ENCODE measurements around the gene NEDD1.

The NEDD1 gene

GRCh38 chr12:96906849-96907670 is at the start of gene NEDD1:
Gene NEDD1, plus strand, starts transcription at chr12:96907257. Its CDS starts 2,503 bp downstream, at chr12:96909760.
- Histone ChIP-seq H3K4me2 (peak within 1 kb of the TSS; percentile 91), H3K27ac (peak within 1 kb of the TSS; percentile 92), H3K4me3 (peak within 1 kb of the TSS; percentile 91)

GRCh38 chr12:96858162-96858561 is 48.9 kb upstream of the NEDD1 start:
- peaks cover 22% of the 10 kb centered on the region for H3K9me3 ChIP-seq
- TF ChIP-seq Cebpa-rat (IDR thresholded peaks at IDR 0.05) = no peak
- H3K4me2 ChIP-seq = no peak overlapping the region
- H4K20me1 ChIP-seq = no peaks in the 10 kb centered on the region
- H3K27me3 ChIP-seq = no peaks in the 10 kb centered on the region
- no peak overlapping the region for H3K9ac ChIP-seq
- no peaks in the 10 kb centered on the region for H3K36me3 ChIP-seq
- no peaks in the 10 kb centered on the region for H3K4me1 ChIP-seq
- H3K4me3 ChIP-seq = no peak overlapping the region
- H3K27ac ChIP-seq = no peak overlapping the region

More at GRCh38 chr12:96906849-96907670, at the start of gene NEDD1:
- Histone ChIP-seq H3K4me1 (peaks cover 47% of the 10 kb centered on the region), H3K36me3 (peaks cover 4% of the 10 kb centered on the region; the same call in 1 of the 2 replicates), H3K9ac (peak within 1 kb of the TSS; percentile 92), H3K27me3 (no peaks in the 10 kb centered on the region), H3K9me3 (no peaks in the 10 kb centered on the region), H4K20me1 (0 out of 2 replicates have a peak, but pooled peaks cover 6% of the 10 kb centered on the region)
- no peak for TF ChIP-seq Cebpa-rat (IDR thresholded peaks at IDR 0.05)

- Histone ChIP-seq H3K9ac (no peak overlapping the region), H3K4me2 (no peak overlapping the region), H3K4me1 (no peaks in the 10 kb centered on the region), H4K20me1 (no peaks in the 10 kb centered on the region), H3K4me3 (no peak overlapping the region), H3K27ac (no peak overlapping the region), H3K36me3 (no peaks in the 10 kb centered on the region), H3K27me3 (no peaks in the 10 kb centered on the region), H3K9me3 (peaks cover 14% of the 10 kb centered on the region)
- no peak for TF ChIP-seq Cebpa-rat (IDR thresholded peaks at IDR 0.05)
Observed at GRCh38 chr12:96861656-96862055, 45.4 kb upstream of the NEDD1 start.

- no peak for TF ChIP-seq Cebpa-rat (IDR thresholded peaks at IDR 0.05)
- Histone ChIP-seq H3K4me1 (no peaks in the 10 kb centered on the region), H3K4me2 (no peak overlapping the region), H3K4me3 (no peak overlapping the region), H3K27me3 (no peaks in the 10 kb centered on the region), H3K27ac (no peak overlapping the region), H3K9ac (no peak overlapping the region), H3K36me3 (no peaks in the 10 kb centered on the region), H4K20me1 (no peaks in the 10 kb centered on the region), H3K9me3 (peaks cover 8% of the 10 kb centered on the region)
Observed at GRCh38 chr12:96862326-96862725, 44.7 kb upstream of the NEDD1 start.

- no peak for TF ChIP-seq Cebpa-rat (IDR thresholded peaks at IDR 0.05)
- Histone ChIP-seq H4K20me1 (no peaks in the 10 kb centered on the region), H3K9ac (no peak overlapping the region), H3K4me1 (no peaks in the 10 kb centered on the region), H3K4me2 (no peak overlapping the region), H3K9me3 (no peaks in the 10 kb centered on the region), H3K27ac (no peak overlapping the region), H3K4me3 (no peak overlapping the region), H3K36me3 (no peaks in the 10 kb centered on the region), H3K27me3 (no peaks in the 10 kb centered on the region)
Observed at GRCh38 chr12:96864335-96864734, 42.7 kb upstream of the NEDD1 start.

GRCh38 chr12:96866801-96867590 is 40.1 kb upstream of the NEDD1 start:
- H3K27me3 ChIP-seq = no peaks in the 10 kb centered on the region
- H3K36me3 ChIP-seq = no peaks in the 10 kb centered on the region
- no peak for TF ChIP-seq Cebpa-rat (IDR thresholded peaks at IDR 0.05)
- no peak overlapping the region for H3K27ac ChIP-seq
- no peak overlapping the region for H3K4me3 ChIP-seq
- H3K9ac ChIP-seq = no peak overlapping the region
- no peaks in the 10 kb centered on the region for H3K9me3 ChIP-seq
- H4K20me1 ChIP-seq = no peaks in the 10 kb centered on the region
- no peaks in the 10 kb centered on the region for H3K4me1 ChIP-seq
- H3K4me2 ChIP-seq = no peak overlapping the region

- no peaks in the 10 kb centered on the region for H3K9me3 ChIP-seq
- no peak overlapping the region for H3K4me3 ChIP-seq
- no peak overlapping the region for H3K27ac ChIP-seq
- no peaks in the 10 kb centered on the region for H3K4me1 ChIP-seq
- no peak for TF ChIP-seq Cebpa-rat (IDR thresholded peaks at IDR 0.05)
- H3K9ac ChIP-seq = no peak overlapping the region
- no peaks in the 10 kb centered on the region for H4K20me1 ChIP-seq
- no peaks in the 10 kb centered on the region for H3K27me3 ChIP-seq
- no peak overlapping the region for H3K4me2 ChIP-seq
- H3K36me3 ChIP-seq = no peaks in the 10 kb centered on the region
Observed at GRCh38 chr12:96870946-96871345, 36.1 kb upstream of the NEDD1 start.

- Histone ChIP-seq H3K9me3 (no peaks in the 10 kb centered on the region), H3K9ac (no peak overlapping the region), H3K4me3 (no peak overlapping the region), H3K27ac (no peak overlapping the region), H3K36me3 (no peaks in the 10 kb centered on the region), H3K27me3 (no peaks in the 10 kb centered on the region), H4K20me1 (no peaks in the 10 kb centered on the region), H3K4me2 (no peak overlapping the region), H3K4me1 (no peaks in the 10 kb centered on the region)
- no peak for TF ChIP-seq Cebpa-rat (IDR thresholded peaks at IDR 0.05)
Observed at GRCh38 chr12:96872961-96873360, 34.1 kb upstream of the NEDD1 start.

GRCh38 chr12:96874211-96874610 is 32.8 kb upstream of the NEDD1 start:
- Histone ChIP-seq H3K9me3 (no peaks in the 10 kb centered on the region), H3K36me3 (no peaks in the 10 kb centered on the region), H3K27me3 (no peaks in the 10 kb centered on the region), H3K4me2 (no peak overlapping the region), H3K27ac (no peak overlapping the region), H3K4me1 (no peaks in the 10 kb centered on the region), H3K4me3 (no peak overlapping the region), H3K9ac (no peak overlapping the region), H4K20me1 (no peaks in the 10 kb centered on the region)
- TF ChIP-seq Cebpa-rat (IDR thresholded peaks at IDR 0.05) = no peak

- no peak overlapping the region for H3K4me3 ChIP-seq
- no peaks in the 10 kb centered on the region for H3K9me3 ChIP-seq
- H3K36me3 ChIP-seq = no peaks in the 10 kb centered on the region
- H3K4me2 ChIP-seq = no peak overlapping the region
- H3K9ac ChIP-seq = no peak overlapping the region
- H3K27ac ChIP-seq = no peak overlapping the region
- H3K27me3 ChIP-seq = no peaks in the 10 kb centered on the region
- no peaks in the 10 kb centered on the region for H4K20me1 ChIP-seq
- H3K4me1 ChIP-seq = no peaks in the 10 kb centered on the region
- TF ChIP-seq Cebpa-rat (IDR thresholded peaks at IDR 0.05) = no peak
Observed at GRCh38 chr12:96876966-96877365, 30.1 kb upstream of the NEDD1 start.

All from BLaER1 (cell line).